ENCODE data around the gene HBA2. TPM values are rescaled to one million over a fixed set of nuclear protein-coding genes. Genes with fewer than 3 reads are reported as not detected.

Gene HBA2
- total and polyA plus RNA-seq, 4 donors: 1,427 to 3,649 (median 1,835) TPM

- H3K4me1 ChIP-seq (ENCODE audit: control insufficient read depth, insufficient read depth, low read length): no peaks in the 10 kb centered on the region
- WGBS (ENCODE audit: insufficient coverage): no CpG with 5 or more reads among the region's 3 CpGs
- DNase-seq (ENCODE audit: low read depth in 4 of 6, low spot score in 6 of 6): no peak
- no peak overlapping the region for H3K4me3 ChIP-seq (ENCODE audit: low read depth, low read length)
- no peak overlapping the region for H3K27ac ChIP-seq (ENCODE audit: low read depth, low read length)
- H3K9me3 ChIP-seq (ENCODE audit: control insufficient read depth, insufficient read depth, low read length): no peaks in the 10 kb centered on the region
- no peaks in the 10 kb centered on the region for H3K27me3 ChIP-seq (ENCODE audit: control insufficient read depth, insufficient read depth, low read length)
- H3K36me3 ChIP-seq (ENCODE audit: control insufficient read depth, insufficient read depth, low read length): peaks cover 78% of the 10 kb centered on the region
Observed at GRCh38 chr16:212999-213398, 40.3 kb downstream of the HBA2 start.

GRCh38 chr16:220021-220420 lies 47.3 kb downstream of the HBA2 start:
- Histone ChIP-seq H3K36me3 (ENCODE audit: control insufficient read depth, insufficient read depth, low read length) (peaks cover 81% of the 10 kb centered on the region), H3K9me3 (ENCODE audit: control insufficient read depth, insufficient read depth, low read length) (no peaks in the 10 kb centered on the region), H3K27ac (ENCODE audit: low read depth, low read length) (no peak overlapping the region), H3K4me3 (ENCODE audit: low read depth, low read length) (no peak overlapping the region), H3K4me1 (ENCODE audit: control insufficient read depth, insufficient read depth, low read length) (no peaks in the 10 kb centered on the region), H3K27me3 (ENCODE audit: control insufficient read depth, insufficient read depth, low read length) (no peaks in the 10 kb centered on the region)
- no CpG with 5 or more reads among the region's 4 CpGs for WGBS (ENCODE audit: insufficient coverage)
- no peak for DNase-seq (ENCODE audit: low read depth in 4 of 6, low spot score in 6 of 6)

Small RNA genes lying within 50 kb of the gene (small RNA-seq; reads per million reads assigned to genes)
- gene RF00019 (ENCODE audit: low replicate concordance): not detected

Other genes with a start within 250 kb of the HBA2 start
- gene POLR3K, start 119.3 kb upstream of the HBA2 start, total RNA-seq: 1 to 10 TPM; 4.6 to 5.1 TPM
- 10 to 100 TPM; 16.9 to 18.8 TPM for gene POLR3K, start 119.3 kb upstream of the HBA2 start, polyA plus RNA-seq (ENCODE audit: insufficient read length in 2 of 2)
- gene SNRNP25, start 119.0 kb upstream of the HBA2 start, total RNA-seq: 10 to 100 TPM; 37.2 to 50.3 TPM
- gene SNRNP25, start 119.0 kb upstream of the HBA2 start, polyA plus RNA-seq (ENCODE audit: insufficient read length in 2 of 2): 100 to 1,000 TPM; 114 to 122 TPM
- 10 to 100 TPM; 19.0 to 31.1 TPM for gene RHBDF1, start 100.2 kb upstream of the HBA2 start, total RNA-seq
- 10 to 100 TPM; 34.4 to 52.7 TPM for gene RHBDF1, start 100.2 kb upstream of the HBA2 start, polyA plus RNA-seq (ENCODE audit: insufficient read length in 2 of 2)
- gene MPG, start 94.7 kb upstream of the HBA2 start, total RNA-seq: 10 to 100 TPM; 43.9 to 48.9 TPM
- 10 to 100 TPM; 43.8 to 54.2 TPM for gene MPG, start 94.7 kb upstream of the HBA2 start, polyA plus RNA-seq (ENCODE audit: insufficient read length in 2 of 2)
- gene NPRL3, start 34.2 kb upstream of the HBA2 start, total RNA-seq: 10 to 100 TPM; 12.3 to 16.2 TPM
- 10 to 100 TPM; 58.7 to 60.1 TPM for gene NPRL3, start 34.2 kb upstream of the HBA2 start, polyA plus RNA-seq (ENCODE audit: insufficient read length in 2 of 2)
- gene HBZ, start 20.2 kb upstream of the HBA2 start, total RNA-seq: 1 to 10 TPM; 1.4 to 5.0 TPM
- gene HBZ, start 20.2 kb upstream of the HBA2 start, polyA plus RNA-seq (ENCODE audit: insufficient read length in 2 of 2): 1 to 10 TPM; 1.1 to 3.3 TPM
- gene HBM, start 6.9 kb upstream of the HBA2 start, total RNA-seq: 10 to 100 TPM; 33.7 to 56.1 TPM
- gene HBM, start 6.9 kb upstream of the HBA2 start, polyA plus RNA-seq (ENCODE audit: insufficient read length in 2 of 2): 1 to 10 TPM; 5.4 to 5.5 TPM
- gene HBA1, start 3.8 kb downstream of the HBA2 start, total RNA-seq: 1,000 to 10,000 TPM in 1 of 2 donors, 100 to 1,000 TPM in 1; 718 to 1,778 TPM
- 1,000 to 10,000 TPM; 1,046 to 1,075 TPM for gene HBA1, start 3.8 kb downstream of the HBA2 start, polyA plus RNA-seq (ENCODE audit: insufficient read length in 2 of 2)
- 1 to 10 TPM; 6.4 to 6.6 TPM for gene HBQ1, start 7.6 kb downstream of the HBA2 start, total RNA-seq
- 10 to 100 TPM; 10.4 to 11.6 TPM for gene HBQ1, start 7.6 kb downstream of the HBA2 start, polyA plus RNA-seq (ENCODE audit: insufficient read length in 2 of 2)
- gene LUC7L, start 56.6 kb downstream of the HBA2 start, total RNA-seq: 100 to 1,000 TPM in 1 of 2 donors, 10 to 100 TPM in 1; 63.4 to 117 TPM
- 100 to 1,000 TPM; 158 to 199 TPM for gene LUC7L, start 56.6 kb downstream of the HBA2 start, polyA plus RNA-seq (ENCODE audit: insufficient read length in 2 of 2)
- 10 to 100 TPM; 34.8 to 55.8 TPM for gene FAM234A, start 61.9 kb downstream of the HBA2 start, total RNA-seq
- gene FAM234A, start 61.9 kb downstream of the HBA2 start, polyA plus RNA-seq (ENCODE audit: insufficient read length in 2 of 2): 10 to 100 TPM; 60.6 to 66.3 TPM
- gene RGS11, start 103.1 kb downstream of the HBA2 start, total RNA-seq: 10 to 100 TPM in 1 of 2 donors, 1 to 10 TPM in 1; 7.9 to 13.0 TPM
- gene RGS11, start 103.1 kb downstream of the HBA2 start, polyA plus RNA-seq (ENCODE audit: insufficient read length in 2 of 2): 10 to 100 TPM; 29.5 to 47.5 TPM
- gene ARHGDIG, start 107.7 kb downstream of the HBA2 start, total RNA-seq: 10 to 100 TPM; 24.9 to 50.4 TPM
- gene ARHGDIG, start 107.7 kb downstream of the HBA2 start, polyA plus RNA-seq (ENCODE audit: insufficient read length in 2 of 2): 100 to 1,000 TPM; 106 to 120 TPM
- gene PDIA2, start 110.3 kb downstream of the HBA2 start, total RNA-seq: 10 to 100 TPM in 1 of 2 donors, 1 to 10 TPM in 1; 8.0 to 10.5 TPM
- 10 to 100 TPM; 37.1 to 38.4 TPM for gene PDIA2, start 110.3 kb downstream of the HBA2 start, polyA plus RNA-seq (ENCODE audit: insufficient read length in 2 of 2)
- 10 to 100 TPM in 1 of 2 donors, 1 to 10 TPM in 1; 8.5 to 24.0 TPM for gene AXIN1, start 179.8 kb downstream of the HBA2 start, total RNA-seq
- 10 to 100 TPM; 20.5 to 23.0 TPM for gene AXIN1, start 179.8 kb downstream of the HBA2 start, polyA plus RNA-seq (ENCODE audit: insufficient read length in 2 of 2)
- 10 to 100 TPM; 43.4 to 73.9 TPM for gene MRPL28, start 197.7 kb downstream of the HBA2 start, total RNA-seq
- gene MRPL28, start 197.7 kb downstream of the HBA2 start, polyA plus RNA-seq (ENCODE audit: insufficient read length in 2 of 2): 100 to 1,000 TPM; 112 to 114 TPM
- gene PGAP6, start 209.1 kb downstream of the HBA2 start, total RNA-seq: 10 to 100 TPM; 17.3 to 31.8 TPM
- 10 to 100 TPM; 60.6 to 70.3 TPM for gene PGAP6, start 209.1 kb downstream of the HBA2 start, polyA plus RNA-seq (ENCODE audit: insufficient read length in 2 of 2)
- gene NME4, start 224.3 kb downstream of the HBA2 start, total RNA-seq: 10 to 100 TPM; 14.3 to 88.8 TPM
- 100 to 1,000 TPM; 133 to 150 TPM for gene NME4, start 224.3 kb downstream of the HBA2 start, polyA plus RNA-seq (ENCODE audit: insufficient read length in 2 of 2)
- gene DECR2, start 229.0 kb downstream of the HBA2 start, total RNA-seq: 1 to 10 TPM; 5.1 to 9.6 TPM
- 10 to 100 TPM; 24.6 to 27.7 TPM for gene DECR2, start 229.0 kb downstream of the HBA2 start, polyA plus RNA-seq (ENCODE audit: insufficient read length in 2 of 2)

Data from spinal cord (tissue), 10 donors.